Activated CD4-positive, alpha-beta T cell treated with anti-CD3 and anti-CD28 coated beads, Interleukin-2, amount 50 U/mL, for 16 hours (primary cell): Measurements from ENCODE around the gene UBE2D2.
"Not testable (repeated sequence)": the region's sequence is repeated elsewhere in the genome, so short reads cannot be mapped to it uniquely, and the experiment has no call there.

Source experiments
- DNase-seq: peaks from one replicate; pipeline ENCODE4 v3.0.0-alpha.2; 2020

Gene UBE2D2

GRCh38 chr5:139549162-139549894 lies 11.8 kb upstream of the UBE2D2 start:
- no peak for DNase-seq

- DNase-seq: peak; percentile 27
Measured at GRCh38 chr5:139550051-139550872, 10.9 kb upstream of the UBE2D2 start.

- DNase-seq: no peak
Measured at GRCh38 chr5:139551191-139551889, 9.8 kb upstream of the UBE2D2 start.

GRCh38 chr5:139552893-139553575 lies 8.1 kb upstream of the UBE2D2 start:
- no peak for DNase-seq

DNA sequence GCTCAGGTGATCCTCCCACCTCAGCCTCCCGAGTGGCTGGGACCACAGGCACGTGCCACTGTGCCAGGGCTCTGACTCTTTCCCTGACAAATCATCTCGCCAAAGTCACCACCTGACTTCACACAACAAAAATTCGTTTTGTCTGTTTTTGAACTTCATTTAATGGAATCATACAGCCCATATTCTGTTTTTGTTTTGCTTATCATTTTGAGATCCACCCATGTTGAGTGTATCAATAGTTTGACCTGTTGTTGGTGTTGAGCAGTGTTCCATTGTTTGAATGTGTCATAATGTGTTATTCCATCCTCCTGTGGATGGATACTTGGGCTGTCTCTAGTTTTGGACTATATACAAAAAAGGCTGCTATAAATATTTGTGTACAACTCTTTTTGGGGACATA lies 6.9 kb upstream of the UBE2D2 start:
- DNase-seq: no peak

DNA sequence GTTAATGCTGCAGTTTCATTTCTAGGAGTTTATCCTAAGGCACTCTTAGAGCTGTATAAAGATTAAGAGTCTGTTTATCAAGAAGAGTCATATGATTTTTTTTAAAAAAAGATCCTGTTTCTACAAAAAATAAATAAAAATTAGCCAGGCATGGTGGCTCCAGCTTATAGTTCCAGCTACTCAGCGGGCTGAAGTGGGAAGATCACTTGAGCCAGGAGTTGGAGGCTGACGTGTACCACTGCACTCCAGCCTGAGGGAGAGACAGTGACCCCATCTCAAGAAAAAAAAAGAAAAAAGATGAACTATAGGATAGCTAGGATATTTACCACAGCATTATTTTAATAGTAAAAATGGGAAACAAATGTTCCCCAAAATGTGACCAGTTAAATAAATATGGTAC lies 3.3 kb upstream of the UBE2D2 start:
- no peak for DNase-seq

DNA sequence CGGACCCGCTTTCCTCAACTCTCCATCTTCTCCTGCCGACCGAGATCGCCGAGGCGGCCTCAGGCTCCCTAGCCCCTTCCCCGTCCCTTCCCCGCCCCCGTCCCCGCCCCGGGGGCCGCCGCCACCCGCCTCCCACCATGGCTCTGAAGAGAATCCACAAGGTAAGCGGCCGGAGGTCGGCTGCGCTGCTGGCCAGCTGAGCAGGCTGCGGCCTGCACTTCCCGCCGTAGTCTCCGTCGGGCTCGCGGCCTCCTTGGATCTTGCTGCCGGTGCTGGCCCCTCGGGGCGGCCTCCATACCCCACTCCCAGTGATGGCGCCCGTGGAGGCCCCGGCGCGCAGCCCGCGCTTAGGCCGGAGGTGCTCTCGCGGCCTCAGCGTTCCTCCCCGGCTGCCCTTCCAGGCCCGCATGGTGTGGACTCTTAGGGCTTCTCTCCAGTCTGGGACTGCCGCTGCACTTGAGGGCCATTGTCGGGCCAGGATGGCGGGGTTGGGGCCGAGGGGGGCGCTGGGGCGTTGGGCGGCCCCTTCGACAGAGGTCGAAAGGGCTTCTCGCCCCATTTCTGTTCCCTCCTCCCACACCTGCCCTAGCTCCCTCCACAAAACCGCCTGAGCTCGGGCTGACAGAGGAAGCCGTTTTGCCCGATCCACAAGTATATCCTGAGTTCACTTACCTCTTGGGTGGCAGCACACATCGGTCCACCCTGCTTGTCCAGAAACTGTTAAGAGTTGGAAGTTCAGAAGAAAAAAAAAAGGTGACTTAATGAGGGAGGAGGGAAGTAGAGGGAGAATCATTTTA lies 714 bp downstream of the UBE2D2 start:
- DNase-seq: peak; percentile 58

DNA sequence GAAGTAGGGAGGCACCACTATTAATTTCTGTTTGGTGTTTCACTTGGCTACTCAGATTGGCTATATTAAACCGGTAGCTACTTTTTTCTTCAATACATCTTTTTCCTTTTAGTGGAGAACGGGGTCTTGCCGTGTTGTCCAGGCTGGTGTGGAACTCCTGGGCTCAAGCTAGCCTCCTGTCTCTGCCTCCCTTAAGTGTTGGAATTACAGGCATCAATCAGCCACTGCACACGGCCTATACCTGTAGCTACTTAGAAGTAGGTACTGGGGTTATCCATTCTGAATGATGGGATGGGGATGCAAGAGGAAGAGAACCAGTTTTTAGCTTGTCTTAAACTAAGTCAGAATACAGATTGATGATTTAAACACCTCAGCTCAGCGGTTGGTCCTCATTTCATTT lies 1.7 kb downstream of the UBE2D2 start:
- DNase-seq: no peak

- peak; percentile 48 for DNase-seq
Measured at GRCh38 chr5:139565411-139566305, 4.5 kb downstream of the UBE2D2 start.

DNA sequence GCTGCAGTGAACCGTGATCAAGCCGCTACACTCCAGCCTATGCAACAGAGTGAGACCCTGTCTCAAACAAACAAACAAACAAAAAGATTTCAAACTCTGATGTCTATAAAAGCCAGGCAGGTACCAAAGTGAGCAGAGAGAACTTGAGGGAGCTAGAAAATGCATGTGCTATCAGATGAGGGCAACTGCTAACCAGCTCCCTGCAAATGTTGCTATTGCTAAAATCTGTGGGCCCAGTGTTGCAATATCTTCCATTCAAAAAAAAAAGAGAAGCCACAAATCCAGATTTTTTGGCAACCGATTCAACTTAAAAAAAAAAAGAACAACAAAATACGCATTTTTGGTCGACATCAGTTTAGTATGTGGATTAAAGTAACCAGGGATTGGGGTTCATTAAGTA lies 5.5 kb downstream of the UBE2D2 start:
- DNase-seq: no peak

GRCh38 chr5:139569270-139569955 lies 8.3 kb downstream of the UBE2D2 start:
- DNase-seq: no peak

DNA sequence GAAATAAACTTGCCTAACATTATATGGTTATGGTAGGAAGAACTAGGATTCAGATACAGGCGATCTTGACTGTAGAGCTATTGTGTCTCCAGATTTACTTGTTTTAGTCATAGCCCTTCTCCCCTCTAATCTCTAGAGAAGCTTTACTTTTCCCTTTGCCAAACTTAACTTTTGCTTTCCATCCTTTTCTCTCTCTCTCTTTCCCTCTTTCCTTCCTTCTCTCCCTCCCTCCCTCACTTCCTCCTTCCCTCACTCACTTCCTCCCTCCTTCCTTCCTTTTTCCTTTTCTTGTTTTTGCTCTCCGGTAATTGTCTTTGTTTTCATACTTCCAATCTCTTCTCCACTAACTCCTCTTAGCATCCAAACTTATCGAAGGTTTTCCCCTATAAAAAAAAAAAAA lies 10.4 kb downstream of the UBE2D2 start:
- DNase-seq: no peak

DNA sequence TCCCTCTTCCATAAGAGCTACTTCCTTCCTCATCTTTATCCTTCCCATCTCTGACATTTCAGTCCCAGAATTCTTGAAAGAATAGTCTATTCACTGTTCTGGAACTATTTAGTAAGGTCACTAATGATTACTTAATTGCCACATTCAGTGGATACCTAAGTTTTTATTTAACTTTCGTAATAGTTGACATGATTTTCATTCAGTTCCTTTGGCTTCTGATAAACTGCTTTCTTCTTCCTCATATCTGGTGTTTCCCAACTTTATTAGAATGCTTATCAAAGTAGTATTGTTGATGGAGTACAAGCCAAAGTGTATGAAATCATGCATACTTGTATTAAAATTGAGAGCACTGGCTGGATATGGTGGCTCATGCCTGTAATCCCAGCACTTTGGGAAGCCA lies 10.8 kb downstream of the UBE2D2 start:
- DNase-seq: no peak

- DNase-seq: peak; percentile 47
Measured at GRCh38 chr5:139574641-139575312, 13.6 kb downstream of the UBE2D2 start.

GRCh38 chr5:139575313-139575646 lies 14.1 kb downstream of the UBE2D2 start:
- DNase-seq: no peak

DNA sequence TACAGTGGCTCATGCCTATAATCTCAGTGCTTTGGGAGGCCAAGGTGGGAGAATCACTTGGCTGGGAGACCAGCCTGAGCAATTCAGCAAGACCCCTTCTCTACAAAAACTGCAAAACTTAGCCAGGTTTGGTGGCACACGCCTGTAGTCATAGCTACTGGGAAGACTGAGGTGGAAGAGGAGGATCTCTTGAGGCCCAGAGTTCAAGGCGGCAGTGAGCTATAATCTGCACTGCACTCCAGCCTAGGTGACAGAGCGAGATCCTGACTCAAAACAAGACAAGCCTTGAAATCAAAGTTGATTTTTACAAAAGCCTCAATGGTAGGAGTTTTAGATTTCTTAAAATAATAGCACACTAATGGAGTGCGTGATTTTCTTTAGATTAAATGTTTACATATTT lies 14.6 kb downstream of the UBE2D2 start:
- peak; percentile 63 for DNase-seq

DNA sequence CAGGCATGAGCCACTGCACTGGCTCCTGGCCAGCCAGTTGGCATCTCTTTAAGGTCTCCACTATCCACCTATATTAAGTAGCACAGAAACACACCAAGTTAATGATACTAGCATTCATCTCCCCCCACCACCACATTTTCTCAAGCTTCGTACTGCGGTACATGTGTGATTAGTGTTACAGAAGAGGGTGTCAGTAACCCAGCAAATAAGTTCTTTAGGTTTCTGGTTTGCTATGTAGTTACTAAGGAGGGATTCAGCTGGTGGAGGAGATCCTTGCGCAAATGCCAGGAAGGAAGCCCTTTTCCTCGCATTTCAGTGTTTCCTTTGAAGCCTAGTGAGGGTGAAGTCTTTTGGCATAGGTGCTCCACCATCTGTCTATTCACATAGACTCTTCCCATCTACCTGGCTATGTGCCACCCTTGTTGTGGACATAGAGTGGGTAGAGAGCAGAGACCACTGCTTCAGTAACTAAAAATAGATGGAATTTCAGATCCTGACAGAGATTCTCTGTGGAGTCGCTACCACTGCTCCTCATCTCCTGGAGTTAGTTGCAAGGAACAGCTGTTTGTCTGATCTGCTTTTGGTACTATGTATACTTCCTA lies 16.7 kb downstream of the UBE2D2 start:
- no peak for DNase-seq

DNA sequence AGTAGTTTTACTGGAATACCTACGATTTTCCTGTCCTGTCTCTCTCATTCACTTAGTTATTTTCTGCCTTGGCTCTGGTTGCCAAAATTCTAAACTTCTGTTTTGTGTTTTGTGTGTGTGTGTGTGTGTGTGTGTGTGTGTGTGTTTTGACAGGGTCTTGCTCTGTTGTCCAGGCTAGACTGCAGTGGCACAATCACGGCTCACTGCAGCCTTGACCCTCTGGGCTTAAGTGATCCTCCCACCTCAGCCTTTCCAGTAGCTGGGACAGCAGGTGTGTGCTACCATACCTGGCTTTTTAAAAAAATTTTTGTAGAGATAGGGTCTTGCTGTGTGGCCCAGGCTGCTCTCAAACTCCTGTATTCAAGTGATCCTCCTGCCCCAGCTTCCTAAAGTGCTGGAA lies 17.2 kb downstream of the UBE2D2 start:
- DNase-seq: no peak

GRCh38 chr5:139582181-139582580 lies 21.0 kb downstream of the UBE2D2 start:
- not testable (repeated sequence) for DNase-seq

GRCh38 chr5:139584137-139584536 lies 23.0 kb downstream of the UBE2D2 start:
- peak; percentile 34 for DNase-seq
